SU-DHL-6 (cell line): ENCODE data around the gene ITFG1.

Source experiments
- H2AFZ ChIP-seq: fragments of 200-600 bp; sonication (generic); 2 replicates; pipeline ENCODE4 v1.6.1; 2014; ENCODE audit warnings: low read depth, mild to moderate bottlenecking, moderate library complexity, mixed read lengths, antibody characterized with exemption, low read length; ENCODE audit not compliant: severe bottlenecking
- H3F3A ChIP-seq: fragments of 200-600 bp; shearing (Covaris generic); 2 replicates; pipeline ENCODE4 v1.6.0; 2016; ENCODE audit warnings: antibody characterized with exemption, mild to moderate bottlenecking; ENCODE audit not compliant: insufficient read depth
- H3K27ac ChIP-seq: fragments of 200-600 bp; sonication (generic); 2 replicates; pipeline ENCODE4 v1.5.1; 2016; ENCODE audit warnings: low read depth, mild to moderate bottlenecking, low read length, moderate library complexity, mixed read lengths
- H3K27me3 ChIP-seq: fragments of 200-600 bp; sonication (generic), shearing (Covaris generic); 2 replicates; pipeline ENCODE4 v1.6.0; 2014; ENCODE audit warnings: mild to moderate bottlenecking, low read length
- H3K36me3 ChIP-seq: fragments of 200-600 bp; sonication (generic); 2 replicates; pipeline ENCODE4 v1.6.1; 2014; ENCODE audit warnings: mild to moderate bottlenecking, low read length, mixed read lengths
- H3K4me2 ChIP-seq: fragments of 300-600, 200-600 bp; shearing (Covaris generic), sonication (generic); 2 replicates; pipeline ENCODE4 v1.6.0; 2014; ENCODE audit warnings: low read length, low read depth, mild to moderate bottlenecking; ENCODE audit not compliant: poor library complexity, severe bottlenecking
- H3K4me3 ChIP-seq: fragments of 200-600 bp; sonication (generic); 2 replicates; pipeline ENCODE4 v1.5.1; 2014; ENCODE audit warnings: antibody characterized with exemption, low read length, mild to moderate bottlenecking, mixed read lengths; ENCODE audit not compliant: insufficient read depth, poor library complexity, severe bottlenecking
- H3K79me2 ChIP-seq: fragments of 200-600 bp; sonication (generic); 2 replicates; pipeline ENCODE4 v1.6.1; 2014; ENCODE audit warnings: mild to moderate bottlenecking, low read length, moderate library complexity; ENCODE audit not compliant: insufficient read depth
- H3K9ac ChIP-seq: fragments of 200-600 bp; sonication (generic); 2 replicates; pipeline ENCODE4 v1.7.0; 2014; ENCODE audit warnings: mild to moderate bottlenecking, low read length
- H3K9me2 ChIP-seq: fragments of 200-600 bp; sonication (generic); replicated peaks from 2 replicates; pipeline ENCODE4 v1.6.1; 2014; ENCODE audit warnings: low read length; ENCODE audit not compliant: insufficient read depth
- H3K9me3 ChIP-seq: fragments of 200-600 bp; sonication (generic); 2 replicates; pipeline ENCODE4 v1.6.1; 2014; ENCODE audit warnings: low read length, mixed read lengths; ENCODE audit not compliant: insufficient read depth
- H4K20me1 ChIP-seq: fragments of 200-600 bp; sonication (generic); 2 replicates; pipeline ENCODE4 v1.6.1; 2014; ENCODE audit warnings: low read depth, mild to moderate bottlenecking, antibody characterized with exemption, low read length, moderate library complexity, mixed read lengths
- EZH2phosphoT487 ChIP-seq: fragments of 200-600 bp; sonication (generic), shearing (Covaris generic); conservative IDR thresholded peaks from 2 replicates; pipeline ENCODE4 v1.6.1; 2018; ENCODE audit warnings: mild to moderate bottlenecking, antibody characterized with exemption, low read length, moderate library complexity, mixed read lengths
- TF ChIP-seq, protein P1 (sequence below): fragments of 200-600 bp; sonication (generic); IDR thresholded peaks from one replicate; pipeline ENCODE4 v1.5.1; 2017; ENCODE audit warnings: antibody characterized with exemption, mild to moderate bottlenecking, low read length, moderate library complexity; ENCODE audit not compliant: insufficient read depth, poor library complexity, severe bottlenecking

The ITFG1 gene

DNA sequence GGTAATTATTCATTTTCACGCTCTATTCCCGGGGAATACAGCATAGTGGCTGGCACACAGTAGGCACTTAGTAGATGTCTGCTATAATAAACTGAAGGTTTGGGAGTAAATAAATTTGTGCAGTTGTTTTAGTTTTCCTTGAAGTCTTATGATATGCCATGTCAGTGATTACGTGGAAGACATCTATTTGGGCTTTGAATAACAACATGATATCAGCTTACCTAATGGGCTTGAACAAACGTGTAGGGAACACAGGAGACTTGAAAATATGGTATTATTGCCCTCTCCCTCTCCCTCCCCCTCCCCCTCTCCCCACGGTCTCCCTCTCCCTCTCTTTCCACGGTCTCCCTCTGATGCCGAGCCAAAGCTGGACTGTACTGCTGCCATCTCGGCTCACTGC is 280.8 kb downstream of the ITFG1 start:
- no peak overlapping the region for H3K4me2 ChIP-seq
- no peaks in the 10 kb centered on the region for H3K9me3 ChIP-seq
- no peak overlapping the region for H3K4me3 ChIP-seq
- no peak overlapping the region for H2AFZ ChIP-seq
- no peaks in the 10 kb centered on the region for H3K27me3 ChIP-seq
- H3K9ac ChIP-seq: no peak overlapping the region
- H3K9me2 ChIP-seq: no peaks in the 10 kb centered on the region
- no peaks in the 10 kb centered on the region for H3K36me3 ChIP-seq
- H3F3A ChIP-seq: no peaks in the 10 kb centered on the region
- H3K79me2 ChIP-seq: no peaks in the 10 kb centered on the region
- no peaks in the 10 kb centered on the region for H4K20me1 ChIP-seq
- no peak overlapping the region for H3K27ac ChIP-seq
- TF ChIP-seq EZH2phosphoT487: no peak
- TF ChIP-seq, protein P1, sequence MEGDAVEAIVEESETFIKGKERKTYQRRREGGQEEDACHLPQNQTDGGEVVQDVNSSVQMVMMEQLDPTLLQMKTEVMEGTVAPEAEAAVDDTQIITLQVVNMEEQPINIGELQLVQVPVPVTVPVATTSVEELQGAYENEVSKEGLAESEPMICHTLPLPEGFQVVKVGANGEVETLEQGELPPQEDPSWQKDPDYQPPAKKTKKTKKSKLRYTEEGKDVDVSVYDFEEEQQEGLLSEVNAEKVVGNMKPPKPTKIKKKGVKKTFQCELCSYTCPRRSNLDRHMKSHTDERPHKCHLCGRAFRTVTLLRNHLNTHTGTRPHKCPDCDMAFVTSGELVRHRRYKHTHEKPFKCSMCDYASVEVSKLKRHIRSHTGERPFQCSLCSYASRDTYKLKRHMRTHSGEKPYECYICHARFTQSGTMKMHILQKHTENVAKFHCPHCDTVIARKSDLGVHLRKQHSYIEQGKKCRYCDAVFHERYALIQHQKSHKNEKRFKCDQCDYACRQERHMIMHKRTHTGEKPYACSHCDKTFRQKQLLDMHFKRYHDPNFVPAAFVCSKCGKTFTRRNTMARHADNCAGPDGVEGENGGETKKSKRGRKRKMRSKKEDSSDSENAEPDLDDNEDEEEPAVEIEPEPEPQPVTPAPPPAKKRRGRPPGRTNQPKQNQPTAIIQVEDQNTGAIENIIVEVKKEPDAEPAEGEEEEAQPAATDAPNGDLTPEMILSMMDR: no peak

DNA sequence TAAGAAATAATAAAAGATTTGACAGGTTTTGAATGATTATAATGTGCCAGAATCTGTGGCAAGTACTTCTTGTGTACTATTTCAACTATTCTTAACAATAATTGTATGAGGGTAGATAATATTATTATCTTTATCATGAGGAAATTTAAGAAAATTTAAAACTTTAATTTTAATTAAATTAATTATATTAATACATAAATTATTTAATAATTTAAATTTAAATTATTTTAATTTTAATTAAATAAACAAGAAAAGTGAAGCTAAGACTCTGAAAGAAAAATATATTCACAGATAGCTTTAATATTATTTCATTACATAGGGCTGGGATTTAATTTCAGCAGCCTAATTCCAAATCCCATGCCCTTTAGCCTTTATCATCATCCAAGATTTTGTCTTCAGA is 285.7 kb downstream of the ITFG1 start:
- no peaks in the 10 kb centered on the region for H3K36me3 ChIP-seq
- H3K4me2 ChIP-seq: no peak overlapping the region
- no peaks in the 10 kb centered on the region for H3K27me3 ChIP-seq
- H3K4me3 ChIP-seq: no peak overlapping the region
- H2AFZ ChIP-seq: no peak overlapping the region
- no peak overlapping the region for H3K9ac ChIP-seq
- H3K9me3 ChIP-seq: no peaks in the 10 kb centered on the region
- no peaks in the 10 kb centered on the region for H3K9me2 ChIP-seq
- H3K27ac ChIP-seq: no peak overlapping the region
- H4K20me1 ChIP-seq: no peaks in the 10 kb centered on the region
- H3K79me2 ChIP-seq: no peaks in the 10 kb centered on the region
- no peaks in the 10 kb centered on the region for H3F3A ChIP-seq
- TF ChIP-seq, protein P1: no peak
- TF ChIP-seq EZH2phosphoT487: no peak

DNA sequence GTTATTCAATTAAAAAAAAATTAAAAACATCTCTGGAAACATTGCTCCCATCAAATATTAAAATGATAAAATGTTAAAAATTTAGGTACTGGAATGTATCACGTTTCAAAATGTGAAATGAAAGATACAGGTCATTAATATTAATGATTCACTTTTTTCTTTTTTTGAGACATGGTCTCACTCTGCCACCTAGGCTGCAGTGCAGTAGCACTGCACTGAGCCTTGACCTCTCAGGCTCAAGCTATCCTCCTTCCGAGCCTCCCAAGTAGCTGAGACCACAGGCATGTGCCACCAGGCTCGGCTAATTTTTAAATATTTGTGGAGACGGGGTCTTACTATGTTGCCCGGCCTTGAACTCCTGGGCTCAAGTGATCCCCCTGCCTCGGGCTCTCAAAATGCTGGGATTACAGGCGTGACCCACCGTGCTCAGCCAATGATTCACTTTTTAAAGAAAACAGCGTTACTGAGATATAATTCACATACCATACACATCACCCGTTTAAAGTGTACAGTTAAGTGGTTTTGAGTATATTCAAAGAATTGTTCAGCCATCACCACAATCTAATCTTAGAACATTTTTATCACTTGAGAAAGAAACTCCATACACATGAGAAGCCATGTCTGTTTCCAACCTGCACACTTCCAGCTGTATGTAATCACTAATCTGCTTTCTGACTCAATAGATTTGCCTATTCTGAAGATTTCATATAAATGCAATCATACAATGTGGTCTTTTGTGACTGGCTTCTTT is 298.0 kb downstream of the ITFG1 start:
- Histone ChIP-seq H3K27ac (no peak overlapping the region), H3K4me2 (no peak overlapping the region), H3K36me3 (peaks cover 8% of the 10 kb centered on the region; the same call in 1 of the 2 replicates), H3F3A (no peaks in the 10 kb centered on the region), H3K27me3 (no peaks in the 10 kb centered on the region), H3K9me3 (no peaks in the 10 kb centered on the region), H3K9me2 (no peaks in the 10 kb centered on the region), H2AFZ (no peak overlapping the region), H3K79me2 (no peaks in the 10 kb centered on the region), H3K9ac (no peak overlapping the region), H4K20me1 (no peaks in the 10 kb centered on the region), H3K4me3 (no peak overlapping the region)
- TF ChIP-seq EZH2phosphoT487: no peak
- TF ChIP-seq, protein P1: no peak
